GM13976 (cell line): ENCODE results near the gene KIF20A.

Experiments used
- DNase-seq: peaks from one replicate; pipeline ENCODE4 v3.0.0; 2012; ENCODE audit warnings: low spot score
- CTCF ChIP-seq: IDR thresholded peaks from 2 replicates; pipeline ENCODE4 v1.5.1; 2012; ENCODE audit warnings: borderline replicate concordance, mild to moderate bottlenecking; ENCODE audit not compliant: insufficient read depth; ENCODE audit errors: extremely low read depth, missing control alignments, control extremely low read depth
- in situ Hi-C: fragments of 300-500 bp; cut with MboI; formaldehyde crosslinking; loops from one replicate; pipeline ENCODE4 v1.12.0; 2022; ENCODE audit warnings: low sequenced_read_pairs, mixed read lengths, inconsistent platforms; ENCODE audit not compliant: unreplicated experiment

KIF20A gene

GRCh38 chr5:138163721-138164120 lies 15.2 kb upstream of the KIF20A start:
- DNase-seq = no peak
- no peak for TF ChIP-seq CTCF
- in situ Hi-C loops = no loop called here

DNA sequence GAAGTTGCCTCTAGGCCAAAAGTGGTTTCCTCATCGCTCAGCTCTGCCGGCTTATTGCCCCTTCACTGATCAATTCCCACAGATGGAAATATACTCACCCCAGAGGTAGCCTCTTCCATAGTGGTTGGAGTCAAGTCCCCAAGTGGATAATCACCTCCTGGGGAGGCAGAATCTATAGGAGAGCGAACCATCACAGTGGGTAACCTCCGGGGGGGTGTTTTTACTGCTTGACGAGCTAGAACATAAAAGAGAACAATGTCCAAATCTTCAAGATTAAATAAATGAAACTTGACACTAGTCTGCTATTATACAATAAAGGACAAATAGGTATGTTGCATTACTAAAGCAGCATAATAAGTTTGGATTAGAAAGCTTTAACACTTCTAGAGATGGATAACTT lies 9.8 kb upstream of the KIF20A start:
- in situ Hi-C loops = no loop called here
- no peak for DNase-seq
- TF ChIP-seq CTCF = no peak

DNA sequence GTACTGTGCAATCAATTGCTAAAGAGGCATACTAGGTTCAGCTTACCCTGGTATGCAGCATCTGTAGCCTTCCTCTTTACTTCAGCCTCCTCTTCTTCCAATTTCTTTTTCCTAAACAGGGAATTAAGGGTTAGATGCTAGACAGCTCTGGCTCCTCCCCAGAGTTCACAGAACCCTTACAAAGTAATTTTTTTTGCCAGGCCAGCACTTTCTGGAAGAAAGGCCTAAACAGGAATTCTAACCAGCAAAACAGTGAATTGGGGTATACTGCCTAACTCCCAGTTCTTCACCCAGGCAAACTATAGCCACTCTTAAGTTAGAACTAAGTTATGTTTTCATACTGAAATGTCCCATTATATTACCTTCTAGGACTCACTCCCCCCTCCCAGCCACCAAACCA lies 8.6 kb upstream of the KIF20A start:
- in situ Hi-C loops = no loop called here
- no peak for TF ChIP-seq CTCF
- no peak for DNase-seq

GRCh38 chr5:138177941-138178515 lies 884 bp upstream of the KIF20A start:
- DNase-seq = peak; percentile 60
- TF ChIP-seq CTCF = no peak
- in situ Hi-C loops = loop anchor here (25.0 kb wide), 1 partner anchor 234 kb away; no protein-coding TSS in a partner anchor

- in situ Hi-C loops = loop anchor here (25.0 kb wide), 1 partner anchor 233 kb away; no protein-coding TSS in a partner anchor
- no peak for TF ChIP-seq CTCF
- DNase-seq = no peak
Measured at GRCh38 chr5:138179277-138179857, 455 bp downstream of the KIF20A start.

DNA sequence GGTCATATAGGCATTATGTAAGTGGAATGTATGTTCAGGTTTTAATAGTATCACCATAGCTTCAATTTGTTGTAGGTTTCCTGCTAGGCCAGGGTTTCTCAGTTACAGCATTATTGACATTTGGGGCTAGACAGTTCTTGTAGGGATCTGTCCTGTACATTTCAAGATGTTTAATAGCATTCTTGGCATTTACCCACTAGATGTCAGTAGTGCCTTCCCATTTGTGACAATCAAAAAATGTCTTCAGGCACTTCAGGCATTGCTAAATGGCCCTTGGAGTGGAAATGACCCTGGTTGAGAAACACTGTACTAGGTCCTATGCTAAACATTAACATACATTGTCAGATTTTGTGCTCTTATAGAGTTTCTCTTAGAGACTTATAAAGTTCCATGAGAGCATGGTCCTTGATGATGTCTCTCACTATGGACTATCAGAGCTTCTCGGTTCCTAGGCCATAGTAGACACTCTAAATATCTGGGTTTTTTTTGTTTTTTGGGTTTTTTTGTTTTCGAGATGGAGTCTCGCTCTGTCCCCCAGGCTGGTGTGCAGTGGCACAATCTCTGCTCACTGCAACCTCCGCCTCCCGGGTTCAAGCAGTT lies 1.4 kb downstream of the KIF20A start:
- peak; percentile 31 for TF ChIP-seq CTCF
- in situ Hi-C loops = loop anchor here (25.0 kb wide), 1 partner anchor 232 kb away; no protein-coding TSS in a partner anchor
- DNase-seq = peak; percentile 58

DNA sequence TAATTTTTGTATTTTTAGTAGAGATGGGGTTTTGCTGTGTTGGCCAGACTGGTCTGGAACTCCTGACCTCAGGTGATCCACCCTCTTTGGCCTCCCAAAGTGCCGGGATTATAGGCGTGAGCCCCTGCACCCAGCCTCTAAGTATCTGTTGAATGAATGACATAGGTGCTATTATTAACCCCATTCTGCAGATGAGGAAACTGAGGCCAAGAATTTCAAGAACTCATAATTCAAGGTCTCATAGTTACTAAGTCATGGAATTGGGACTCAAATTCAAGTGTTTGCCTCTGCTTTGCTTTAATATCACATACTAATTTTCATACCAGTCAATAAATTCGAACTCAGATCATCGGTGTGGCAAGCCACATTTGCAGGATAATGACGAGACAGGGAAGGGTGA lies 1.9 kb downstream of the KIF20A start:
- no peak for TF ChIP-seq CTCF
- DNase-seq = no peak
- in situ Hi-C loops = loop anchor here (25.0 kb wide), 1 partner anchor 231 kb away; no protein-coding TSS in a partner anchor
